ENCODE data around the gene CASK.

Gene CASK

GRCh38 chrX:41824551-41824950 lies 98.8 kb downstream of the CASK start:
- no peak for DNase-seq

- no peak for DNase-seq
These were observed 100.0 kb downstream of the CASK start for GRCh38 chrX:41823402-41823801.

- DNase-seq = no peak
These were observed 100.5 kb downstream of the CASK start for GRCh38 chrX:41822892-41823291.

- DNase-seq = no peak
These were observed 115.3 kb downstream of the CASK start for GRCh38 chrX:41808047-41808446.

- DNase-seq = no peak
These were observed 120.4 kb downstream of the CASK start for GRCh38 chrX:41802958-41803357.

- DNase-seq = no peak
These were observed 123.7 kb downstream of the CASK start for GRCh38 chrX:41799661-41800060.

GRCh38 chrX:41796577-41796976 lies 126.8 kb downstream of the CASK start:
- no peak for DNase-seq

- DNase-seq = no peak
These were observed 127.3 kb downstream of the CASK start for GRCh38 chrX:41796046-41796445.

- DNase-seq = no peak
These were observed 134.0 kb downstream of the CASK start for GRCh38 chrX:41789374-41789773.

GRCh38 chrX:41785685-41786084 lies 137.7 kb downstream of the CASK start:
- no peak for DNase-seq

- no peak for DNase-seq
These were observed 141.9 kb downstream of the CASK start for GRCh38 chrX:41781500-41781899.

- DNase-seq = no peak
These were observed 143.4 kb downstream of the CASK start for GRCh38 chrX:41779941-41780340.

- no peak for DNase-seq
These were observed 144.3 kb downstream of the CASK start for GRCh38 chrX:41779030-41779564.

GRCh38 chrX:41761702-41762101 lies 161.7 kb downstream of the CASK start:
- DNase-seq = no peak

- no peak for DNase-seq
These were observed 162.2 kb downstream of the CASK start for GRCh38 chrX:41761169-41761568.

GRCh38 chrX:41759817-41760216 lies 163.5 kb downstream of the CASK start:
- DNase-seq = no peak

- DNase-seq = no peak
These were observed 165.0 kb downstream of the CASK start for GRCh38 chrX:41758401-41758800.

GRCh38 chrX:41750716-41751115 lies 172.6 kb downstream of the CASK start:
- no peak for DNase-seq

GRCh38 chrX:41739871-41740270 lies 183.5 kb downstream of the CASK start:
- no peak for DNase-seq

- no peak for DNase-seq
These were observed 186.3 kb downstream of the CASK start for GRCh38 chrX:41737065-41737464.

- peak; percentile 7 for DNase-seq
These were observed 188.8 kb downstream of the CASK start for GRCh38 chrX:41734530-41734929.

GRCh38 chrX:41733939-41734338 lies 189.4 kb downstream of the CASK start:
- no peak for DNase-seq

GRCh38 chrX:41732260-41732659 lies 191.1 kb downstream of the CASK start:
- no peak for DNase-seq

- no peak for DNase-seq
These were observed 193.3 kb downstream of the CASK start for GRCh38 chrX:41730081-41730480.

GRCh38 chrX:41728125-41728524 lies 195.2 kb downstream of the CASK start:
- DNase-seq = no peak

- no peak for DNase-seq
These were observed 199.5 kb downstream of the CASK start, which contains the start of gene GPR82 for GRCh38 chrX:41723826-41724225. GPR82 (plus strand) TSS chrX:41724181; CDS start chrX:41727027, 2,846 bp downstream.

All from NCI-H526 treated with DMSO at 0.1 percent for 48 hours (cell line).